ENCODE measurements around the gene GRM7.

The GRM7 gene

GRCh38 chr3:7190095-7190494, 329.2 kb downstream of the GRM7 start:
- TF ChIP-seq FOXP2 (optimal IDR thresholded peaks at IDR 0.05; ENCODE audit: borderline replicate concordance, extremely low read depth, extremely low read length, insufficient read depth) (no peak), TAF1 (IDR thresholded peaks at IDR 0.05; ENCODE audit: borderline replicate concordance, insufficient read depth, low read length) (no peak), POLR2AphosphoS5 (IDR thresholded peaks at IDR 0.05; ENCODE audit: low read depth, low read length) (no peak)

- TF ChIP-seq FOXP2 (optimal IDR thresholded peaks at IDR 0.05; ENCODE audit: borderline replicate concordance, extremely low read depth, extremely low read length, insufficient read depth): no peak
- TF ChIP-seq REST (IDR thresholded peaks at IDR 0.05; ENCODE audit: insufficient read depth in 1 of 2, low read depth in 2 of 2, low read length in 2 of 2): no peak
- TF ChIP-seq POLR2AphosphoS5 (IDR thresholded peaks at IDR 0.05; ENCODE audit: low read depth, low read length): no peak
- TF ChIP-seq TAF1 (IDR thresholded peaks at IDR 0.05; ENCODE audit: borderline replicate concordance, insufficient read depth, low read length): no peak
- TF ChIP-seq SIN3A (IDR thresholded peaks at IDR 0.05; ENCODE audit: borderline replicate concordance, insufficient read depth, low read length): no peak
These were observed 332.4 kb downstream of the GRM7 start for GRCh38 chr3:7193269-7193668.

GRCh38 chr3:7194071-7194835, 333.3 kb downstream of the GRM7 start:
- TF ChIP-seq FOXP2 (optimal IDR thresholded peaks at IDR 0.05; ENCODE audit: borderline replicate concordance, extremely low read depth, extremely low read length, insufficient read depth) (no peak), POLR2AphosphoS5 (IDR thresholded peaks at IDR 0.05; ENCODE audit: low read depth, low read length) (no peak), TAF1 (IDR thresholded peaks at IDR 0.05; ENCODE audit: borderline replicate concordance, insufficient read depth, low read length) (no peak), REST (IDR thresholded peaks at IDR 0.05; ENCODE audit: insufficient read depth in 1 of 2, low read depth in 2 of 2, low read length in 2 of 2) (no peak), SIN3A (IDR thresholded peaks at IDR 0.05; ENCODE audit: borderline replicate concordance, insufficient read depth, low read length) (no peak)

GRCh38 chr3:7195934-7196333, 335.0 kb downstream of the GRM7 start:
- no peak for TF ChIP-seq SIN3A (IDR thresholded peaks at IDR 0.05; ENCODE audit: borderline replicate concordance, insufficient read depth, low read length)
- TF ChIP-seq FOXP2 (optimal IDR thresholded peaks at IDR 0.05; ENCODE audit: borderline replicate concordance, extremely low read depth, extremely low read length, insufficient read depth): no peak
- no peak for TF ChIP-seq TAF1 (IDR thresholded peaks at IDR 0.05; ENCODE audit: borderline replicate concordance, insufficient read depth, low read length)
- no peak for TF ChIP-seq POLR2AphosphoS5 (IDR thresholded peaks at IDR 0.05; ENCODE audit: low read depth, low read length)
- TF ChIP-seq REST (IDR thresholded peaks at IDR 0.05; ENCODE audit: insufficient read depth in 1 of 2, low read depth in 2 of 2, low read length in 2 of 2): no peak

GRCh38 chr3:7201784-7202183, 340.9 kb downstream of the GRM7 start:
- TF ChIP-seq FOXP2 (optimal IDR thresholded peaks at IDR 0.05; ENCODE audit: borderline replicate concordance, extremely low read depth, extremely low read length, insufficient read depth): no peak
- no peak for TF ChIP-seq TAF1 (IDR thresholded peaks at IDR 0.05; ENCODE audit: borderline replicate concordance, insufficient read depth, low read length)
- no peak for TF ChIP-seq REST (IDR thresholded peaks at IDR 0.05; ENCODE audit: insufficient read depth in 1 of 2, low read depth in 2 of 2, low read length in 2 of 2)
- no peak for TF ChIP-seq POLR2AphosphoS5 (IDR thresholded peaks at IDR 0.05; ENCODE audit: low read depth, low read length)
- TF ChIP-seq SIN3A (IDR thresholded peaks at IDR 0.05; ENCODE audit: borderline replicate concordance, insufficient read depth, low read length): no peak

All from PFSK-1 (cell line).